AG20443 (cell line): ENCODE measurements around the gene DACT1.

ENCODE experiments used
- DNase-seq: peaks from one replicate; pipeline ENCODE4 v3.0.0; 2012; ENCODE audit warnings: low spot score, mixed read lengths

Gene DACT1

DNA sequence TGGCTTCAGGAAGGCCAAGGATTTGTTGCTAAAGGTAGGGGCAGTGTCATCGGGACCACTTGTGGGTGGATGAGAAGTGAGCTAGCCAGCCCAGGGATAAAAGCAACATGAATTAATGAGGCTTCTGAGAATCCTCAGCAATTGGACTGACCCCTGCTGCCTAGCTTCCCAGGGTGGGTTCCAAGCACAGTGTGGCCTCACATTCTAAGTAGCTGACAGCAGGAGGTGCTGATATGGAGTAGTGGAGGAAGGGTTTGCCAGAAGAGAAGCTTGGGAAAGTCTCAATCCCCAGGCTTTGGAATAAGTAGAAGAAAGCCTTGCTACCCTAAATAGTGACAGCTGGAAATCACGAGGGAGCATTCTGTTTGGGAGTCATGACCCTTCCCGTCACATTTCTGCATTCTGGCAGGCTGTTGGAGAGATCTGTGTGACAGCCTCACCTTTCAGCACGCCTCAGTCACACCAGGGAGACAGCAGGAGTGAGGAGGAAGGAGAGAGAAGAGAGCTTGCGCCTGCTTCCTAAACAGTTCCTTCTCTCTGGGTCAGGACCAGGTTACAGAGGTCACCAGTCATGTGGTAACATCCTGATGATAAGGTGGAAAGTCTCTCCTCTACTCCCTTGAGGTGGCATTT lies 31.2 kb downstream of the DACT1 start:
- DNase-seq: no peak

DNA sequence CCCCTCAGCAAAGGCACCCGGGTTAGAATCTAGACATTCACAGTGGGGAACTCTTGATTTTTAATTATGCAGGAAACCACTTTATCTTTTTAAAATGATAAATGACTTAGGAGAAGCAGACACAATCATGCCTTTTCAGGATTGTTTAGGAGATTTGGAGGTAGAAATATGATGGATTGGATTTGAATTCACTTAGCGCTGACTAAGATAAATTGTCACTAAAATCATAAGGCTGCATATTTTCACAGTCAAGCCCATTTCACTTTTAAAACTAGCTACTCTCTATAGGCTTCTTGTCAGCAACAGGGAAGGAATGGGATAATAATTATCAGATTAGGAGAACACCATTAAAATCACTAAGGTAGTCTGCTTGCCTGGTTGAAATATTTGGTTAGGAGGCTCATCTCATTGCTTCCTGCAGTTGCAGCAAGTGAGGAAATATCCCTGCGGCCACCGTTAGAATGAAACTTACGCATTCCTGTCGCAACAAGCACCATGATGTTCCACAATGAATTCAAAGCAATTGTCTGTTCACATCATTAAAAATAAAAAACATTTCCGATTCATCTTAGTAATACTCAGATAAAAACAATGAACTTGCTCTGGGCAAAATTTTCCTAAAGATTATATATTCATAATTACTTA lies 31.9 kb downstream of the DACT1 start:
- no peak for DNase-seq

DNA sequence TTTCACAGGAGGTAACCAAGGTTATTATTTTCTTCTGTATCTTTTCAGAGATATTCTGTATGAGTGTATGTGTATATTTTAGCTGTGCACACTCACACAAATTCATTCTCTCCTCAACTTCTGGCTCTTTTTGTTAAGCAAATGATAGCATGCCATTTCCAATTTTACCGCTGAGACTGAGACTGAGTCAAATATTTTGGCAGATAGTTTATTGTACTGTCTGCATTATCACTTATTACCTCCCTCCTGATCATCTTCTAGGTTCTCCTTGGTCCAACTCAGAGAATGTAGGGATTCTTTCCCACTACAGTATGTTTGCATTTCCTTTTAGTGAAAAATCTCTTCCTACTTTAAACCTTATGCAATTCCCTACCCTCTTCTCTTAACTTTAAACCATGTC lies 33.3 kb downstream of the DACT1 start:
- DNase-seq: no peak

DNA sequence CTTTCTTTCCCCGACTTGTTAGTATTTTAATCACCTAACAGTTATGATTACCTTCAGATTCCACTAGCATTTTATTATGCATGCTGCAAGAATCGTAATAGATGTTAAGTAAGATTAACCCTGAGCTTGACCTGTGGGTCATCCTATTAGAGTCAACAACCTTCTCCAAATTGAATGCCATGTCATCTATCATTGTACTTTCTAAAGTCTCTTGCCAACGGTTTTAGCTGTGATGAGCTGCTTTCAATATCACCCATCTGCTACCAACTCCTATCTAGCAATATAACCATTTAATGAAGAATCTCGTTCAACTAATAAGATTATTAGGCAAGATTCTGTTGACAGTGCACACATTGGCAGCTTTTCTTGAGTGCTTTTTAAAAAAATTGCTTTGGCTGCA lies 33.7 kb downstream of the DACT1 start:
- DNase-seq: no peak

DNA sequence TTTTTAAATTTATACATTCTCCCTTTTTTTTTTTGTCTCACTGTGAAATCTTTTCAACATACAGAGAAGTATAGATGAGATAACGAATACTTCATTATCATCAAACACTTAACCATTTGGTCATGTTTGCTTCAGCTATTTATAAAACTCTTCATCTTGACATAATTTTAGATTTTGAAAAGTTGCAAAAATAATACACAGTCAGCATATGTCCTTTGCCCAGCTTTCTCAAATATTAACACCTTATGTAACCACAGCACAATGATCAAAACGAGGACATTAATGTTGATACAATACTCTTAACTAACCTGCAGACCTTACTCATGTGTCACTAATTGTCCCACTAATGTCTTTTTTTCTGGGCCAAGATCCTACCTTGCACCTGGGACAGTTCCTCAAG lies 36.0 kb downstream of the DACT1 start:
- DNase-seq: no peak

DNA sequence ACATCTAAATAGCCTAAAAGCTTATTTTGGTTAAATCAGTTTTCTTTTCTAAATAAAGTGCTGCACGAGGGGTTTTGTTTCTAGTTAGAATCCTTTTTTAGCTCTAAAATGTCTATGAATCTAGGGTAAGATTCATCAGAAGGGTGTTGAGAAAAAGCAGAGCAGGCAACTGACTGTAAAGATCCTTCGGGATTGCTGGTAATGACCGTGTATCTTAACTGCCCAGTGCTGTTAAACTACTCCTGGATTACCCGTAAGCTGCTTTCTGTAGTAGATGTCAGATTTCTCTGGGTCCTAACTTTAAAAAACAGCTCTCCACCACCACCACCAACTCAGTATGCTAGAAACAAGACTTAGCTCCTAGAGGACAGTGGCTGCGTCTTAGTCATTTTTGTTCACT lies 39.2 kb downstream of the DACT1 start:
- DNase-seq: no peak

DNA sequence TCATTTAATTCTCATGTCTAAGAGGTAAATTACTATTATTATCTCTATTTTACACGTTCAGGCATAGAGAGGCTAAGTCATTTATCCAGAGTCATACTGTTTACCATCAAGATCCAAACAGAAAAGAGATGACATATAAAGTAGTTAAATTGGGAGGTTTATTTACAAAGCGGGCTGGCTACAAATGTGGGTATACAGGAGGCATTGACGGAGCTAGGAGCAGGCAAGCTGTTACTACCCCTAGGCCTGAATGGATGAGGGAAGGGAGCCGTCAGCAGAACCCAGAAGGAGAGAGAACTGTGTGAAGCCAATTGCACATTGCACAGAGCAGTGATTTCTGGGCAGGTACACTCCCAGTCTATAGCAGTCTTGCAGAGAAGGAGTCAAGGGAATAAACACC lies 39.8 kb downstream of the DACT1 start:
- DNase-seq: no peak

DNA sequence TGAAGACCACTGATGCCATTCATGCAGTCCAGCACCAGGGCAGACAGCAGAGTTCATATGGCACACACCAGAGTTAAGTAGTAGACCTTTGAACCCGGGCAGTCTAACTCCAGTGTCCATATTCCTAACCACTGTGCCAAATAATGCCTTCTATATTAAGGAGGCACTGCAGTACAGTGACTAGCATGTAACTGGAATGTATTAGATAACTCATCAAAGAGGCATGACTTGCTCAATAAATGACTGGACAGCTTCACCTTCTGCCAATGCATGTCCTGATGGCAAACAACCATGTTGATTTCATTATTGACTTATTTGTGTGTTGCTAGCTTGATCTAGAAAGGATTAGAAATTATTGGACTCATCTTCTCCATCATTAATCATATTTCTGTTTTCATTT lies 40.2 kb downstream of the DACT1 start:
- DNase-seq: peak; percentile 13

DNA sequence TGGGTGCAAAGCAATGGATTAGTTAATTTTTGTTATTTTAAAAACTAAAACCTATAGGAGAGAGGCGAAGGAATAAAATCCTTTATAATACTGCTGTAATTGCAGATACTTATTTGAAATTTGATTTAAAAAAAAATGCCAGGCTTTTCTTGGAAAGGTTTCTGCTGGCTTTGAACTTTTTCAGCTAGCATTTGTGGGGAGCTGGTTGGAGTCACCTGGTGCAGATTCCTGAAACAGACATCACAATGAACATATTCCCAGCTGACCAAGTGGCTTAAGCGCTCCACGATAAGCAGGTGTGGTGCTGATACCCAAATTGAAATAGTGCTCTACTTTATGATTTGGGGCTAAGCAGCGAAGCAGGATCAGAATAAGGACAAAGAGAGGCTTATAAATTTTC lies 42.9 kb downstream of the DACT1 start:
- no peak for DNase-seq

DNA sequence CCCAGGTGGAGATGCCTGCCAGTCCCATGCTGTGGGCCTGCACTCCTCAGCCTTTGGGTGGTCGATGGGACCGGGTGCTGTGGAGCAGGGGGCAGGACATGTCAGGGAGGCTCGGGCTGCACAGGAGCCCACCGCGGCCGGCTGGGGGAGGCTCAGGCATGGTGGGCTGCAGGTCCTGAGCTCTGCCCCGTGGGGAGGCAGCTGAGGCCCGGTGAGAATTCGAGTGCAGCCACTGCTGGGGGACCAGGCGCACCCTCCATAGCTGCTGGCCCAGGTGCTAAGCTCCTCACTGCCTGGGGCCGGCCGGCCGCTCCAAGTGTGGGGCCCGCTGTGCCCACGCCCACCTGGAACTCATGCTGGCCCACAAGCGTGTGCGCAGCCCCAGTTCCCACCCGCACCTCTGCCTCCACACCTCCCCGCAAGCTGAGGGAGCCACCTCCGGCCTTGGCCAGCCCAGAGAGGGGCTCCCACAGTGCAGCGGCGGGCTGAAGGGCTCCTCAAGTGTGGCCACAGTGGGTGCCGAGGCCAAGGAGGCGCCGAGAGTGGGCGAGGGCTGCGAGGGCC lies 49.6 kb downstream of the DACT1 start:
- no peak for DNase-seq

DNA sequence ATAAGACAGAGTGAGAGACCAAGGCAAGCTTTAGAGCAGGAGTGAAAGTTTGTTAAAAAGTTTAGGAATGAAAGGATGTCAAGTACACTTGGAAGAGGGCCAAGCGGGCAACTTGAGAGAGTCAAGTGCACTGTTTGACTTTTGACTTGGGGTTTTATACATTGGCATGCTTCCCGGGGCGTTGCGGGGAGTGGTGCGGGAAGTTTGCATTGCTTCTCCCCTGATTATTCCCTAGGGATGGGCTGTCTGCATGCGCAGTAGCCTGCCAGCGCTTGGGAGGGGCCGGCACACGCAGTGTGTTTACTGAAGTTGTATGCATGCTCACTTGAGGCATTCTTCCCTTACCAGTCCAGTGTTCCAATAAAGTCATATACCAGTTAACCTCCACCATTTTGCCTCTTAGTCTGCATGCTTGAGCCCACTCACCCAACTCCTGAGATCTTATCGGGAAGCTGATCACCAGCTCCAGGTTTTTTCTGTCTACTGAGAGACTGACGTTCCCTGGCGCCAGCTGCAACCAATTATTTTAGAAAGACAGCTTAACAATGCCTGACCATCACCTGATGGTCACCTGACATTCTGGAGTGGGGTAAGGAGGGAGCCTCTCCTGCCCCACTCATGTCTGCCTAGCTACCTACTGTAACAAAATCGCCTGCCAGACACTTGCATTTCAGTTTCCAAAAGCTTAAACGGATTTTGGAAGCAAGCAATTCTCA lies 53.2 kb downstream of the DACT1 start:
- DNase-seq: no peak

DNA sequence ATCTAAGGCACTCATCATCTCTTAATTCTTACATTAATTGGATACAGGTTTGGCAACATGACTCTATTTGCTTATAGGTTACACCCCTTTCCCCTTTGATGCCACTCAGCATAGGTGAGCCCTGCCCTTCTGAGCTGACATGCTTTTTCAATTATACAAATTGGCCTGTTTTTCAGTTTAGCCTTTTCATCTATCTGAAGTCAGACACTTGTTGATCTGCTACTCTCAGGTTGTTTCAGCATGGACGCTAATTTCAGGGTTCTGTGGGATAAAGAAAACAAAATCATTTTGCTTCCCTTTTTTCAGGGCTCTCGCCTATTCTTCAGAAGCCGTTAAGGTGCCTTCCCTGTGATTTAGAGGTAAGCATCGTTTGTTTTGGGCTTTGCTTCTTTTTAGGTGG lies 55.3 kb downstream of the DACT1 start:
- no peak for DNase-seq

DNA sequence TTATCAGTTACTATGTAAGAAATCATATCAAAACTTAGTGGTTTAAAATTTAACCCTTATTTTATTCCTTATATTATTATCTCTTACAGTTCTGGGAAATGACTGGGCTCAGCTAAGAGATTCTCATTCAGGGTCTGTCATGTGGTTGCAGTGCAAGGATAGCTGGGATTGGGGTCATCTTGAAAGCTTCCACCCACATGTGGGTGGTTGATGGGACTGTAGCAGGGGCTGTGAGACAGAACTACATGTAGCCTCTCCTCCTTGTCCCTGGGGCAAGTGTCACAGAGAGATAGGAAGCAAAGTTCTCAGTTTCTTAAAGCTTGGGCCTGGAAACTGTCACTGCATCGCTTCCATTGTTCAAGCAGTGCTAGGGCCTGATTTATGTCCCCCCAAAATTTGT lies 57.8 kb downstream of the DACT1 start:
- DNase-seq: no peak

DNA sequence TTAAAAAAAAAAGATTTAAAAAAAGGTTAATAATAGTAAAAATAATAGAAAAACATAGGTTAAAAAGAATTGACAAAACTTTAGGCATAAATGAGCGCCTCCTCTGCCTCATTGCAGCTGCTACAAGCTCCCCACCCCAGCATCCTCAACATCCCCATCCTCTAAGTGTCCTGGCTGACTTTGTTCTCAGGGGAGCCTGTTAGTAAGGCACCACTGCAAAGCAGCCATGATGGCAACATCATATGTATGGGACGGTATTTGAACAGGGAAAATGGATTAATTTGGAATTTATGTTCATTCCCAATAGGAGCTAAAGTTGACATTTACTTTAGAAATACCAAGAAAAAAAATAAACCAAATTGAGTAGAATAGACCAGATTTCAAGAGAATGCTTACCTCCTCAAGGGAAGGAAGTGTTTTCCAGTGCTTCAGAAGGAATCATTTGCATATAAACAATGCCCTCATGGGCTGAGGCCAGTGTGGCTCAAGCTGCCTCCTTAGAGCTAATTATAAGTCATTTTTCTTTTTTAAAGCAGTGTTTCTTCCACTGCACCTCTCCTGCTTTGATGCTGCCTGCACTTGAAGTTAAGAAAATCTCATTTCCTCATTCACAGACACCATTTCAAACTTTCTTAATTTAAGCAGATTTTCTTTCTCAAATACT lies 59.6 kb downstream of the DACT1 start:
- no peak for DNase-seq
